HepG2 (cell line): Measurements from ENCODE around the gene TRAF4. TPM values are rescaled to one million over a fixed set of nuclear protein-coding genes. Genes with fewer than 3 reads are reported as not detected.

Experiments
- ATAC-seq: fragments of 200-7000 bp; cut with Tn5 transposase; 3 replicates; pipeline ENCODE4 v1.9.1; 2020; ENCODE audit warnings: mild to moderate bottlenecking, moderate library complexity
- BruUV-seq: library from RNA; stranded (reverse); fragments of 400-500 nt; replicated peaks from 2 replicates; lab custom pipeline; 2021; lab: Mats Ljungman, UMichigan
- CTCF ChIA-PET: fragments of 300-600 bp; formaldehyde crosslinking; extraction: SDS; loops from one replicate; lab custom pipeline; 2021; ENCODE audit warnings: low total read pairs, inconsistent platforms, low intra/inter-chr PET ratio; lab: Yijun Ruan, JAX
- POLR2A ChIA-PET: fragments of 350-600 bp; sonication (Branson Sonifier 250); formaldehyde crosslinking; loops from one replicate; lab custom pipeline; 2020; ENCODE audit warnings: antibody characterized with exemption, inconsistent platforms; lab: Yijun Ruan, JAX
- DNase-seq: peaks from one replicate; pipeline ENCODE4 v3.0.0-alpha.2; 2015; ENCODE audit warnings: low spot score
- FAIRE-seq: peaks from 3 replicates; lab custom pipeline; 2011; peaks lifted over from hg19 to GRCh38; lab: Jason Lieb, UNC
- H2AFZ ChIP-seq: one replicate; pipeline ENCODE4 v1.6.1; 2011; ENCODE audit warnings: low read length, inconsistent platforms
- H3K27ac ChIP-seq: fragments of 300-600 bp; 3 replicates; pipeline ENCODE4 v1.8.0; 2011; ENCODE audit warnings: mixed run types, mild to moderate bottlenecking, mixed read lengths, low read length, inconsistent platforms; ENCODE audit not compliant: insufficient read depth; ENCODE audit errors: extremely low read length
- H3K27me3 ChIP-seq, 2 experiments: fragments of 200-600 bp in 1 of 2; 2 replicates in 1 of 2; 3 replicates in 1 of 2; pipeline versions ENCODE4 v1.6.0 to v1.8.0; 2011; ENCODE audit warnings: low read length in 2 of 2, mild to moderate bottlenecking in 2 of 2, moderate library complexity in 2 of 2, inconsistent platforms in 1 of 2; ENCODE audit not compliant: insufficient read depth in 2 of 2, control insufficient read depth in 1 of 2
- H3K36me3 ChIP-seq, 2 experiments: fragments of 200-600 bp in 1 of 2; replicated peaks in 1 of 2; 2 replicates in 1 of 2; 3 replicates in 1 of 2; pipeline versions ENCODE4 v1.5.1 to v1.8.0; 2011; ENCODE audit warnings: low read length in 2 of 2, inconsistent platforms in 1 of 2; ENCODE audit not compliant: insufficient read depth in 2 of 2, control insufficient read depth in 1 of 2
- H3K4me1 ChIP-seq: 2 replicates; pipeline ENCODE4 v1.5.1; 2012; ENCODE audit warnings: low read length, inconsistent platforms; ENCODE audit not compliant: insufficient read depth
- H3K4me2 ChIP-seq: 2 replicates; pipeline ENCODE4 v1.6.0; 2011; ENCODE audit warnings: low read depth, low read length, inconsistent platforms
- H3K4me3 ChIP-seq, 3 experiments: fragments of 200-600 bp in 1 of 3; sonication (generic), shearing (Covaris generic) in 1 of 3; replicated peaks in 1 of 3; 2 replicates each; pipeline ENCODE4 v1.5.1; 2011 to 2016; ENCODE audit warnings: low read length in 3 of 3, inconsistent platforms in 2 of 3, low read depth in 2 of 3, mild to moderate bottlenecking in 2 of 3, control low read depth in 1 of 3, mixed read lengths in 1 of 3; ENCODE audit not compliant: insufficient read depth in 1 of 3
- H3K79me2 ChIP-seq: one replicate; pipeline ENCODE4 v1.6.1; 2011; ENCODE audit warnings: low read length, inconsistent platforms; ENCODE audit not compliant: insufficient read depth
- H3K9ac ChIP-seq: 2 replicates; pipeline ENCODE4 v1.6.0; 2011; ENCODE audit warnings: mild to moderate bottlenecking, low read depth, low read length, inconsistent platforms; ENCODE audit not compliant: insufficient read depth
- H3K9me3 ChIP-seq: 2 replicates; pipeline ENCODE4 v1.5.1; 2012; ENCODE audit warnings: mild to moderate bottlenecking, low read length
- H4K20me1 ChIP-seq: 2 replicates; pipeline ENCODE4 v1.6.0; 2011; ENCODE audit warnings: inconsistent platforms, mild to moderate bottlenecking, low read length, moderate library complexity; ENCODE audit not compliant: insufficient read depth
- FOXA1 ChIP-seq, 2 experiments: fragments of 450-650 bp in 1 of 2; sonication (generic) in 1 of 2; formaldehyde crosslinking in 1 of 2; IDR thresholded peaks; 2 replicates each; pipeline versions ENCODE4 v1.4.0 to v1.6.1; 2016 to 2020; ENCODE audit warnings: missing genetic modification reagents in 1 of 2
- GATA4 ChIP-seq: sonication (generic); IDR thresholded peaks from 2 replicates; pipeline ENCODE4 v1.6.1; 2016; ENCODE audit warnings: antibody characterized with exemption, low read depth, borderline replicate concordance
- GTF2F1 ChIP-seq: fragments of 150-350 bp; IDR thresholded peaks from 2 replicates; pipeline ENCODE4 v1.6.1; 2014; ENCODE audit warnings: low read length
- HNRNPL ChIP-seq: fragments of 200-400 bp; formaldehyde crosslinking; IDR thresholded peaks from 2 replicates; pipeline ENCODE4 v1.6.1; 2017; ENCODE audit warnings: mild to moderate bottlenecking, low read depth, low read length
- NCOR1 ChIP-seq: fragments of 200-600 bp; sonication (generic); IDR thresholded peaks from 2 replicates; pipeline ENCODE4 v1.7.0; 2017; ENCODE audit warnings: antibody characterized with exemption, low read length, borderline replicate concordance
- RBAK ChIP-seq: sonication (generic); formaldehyde crosslinking; IDR thresholded peaks from 2 replicates; pipeline ENCODE4 v1.5.1; 2020; ENCODE audit warnings: mild to moderate bottlenecking, missing genetic modification reagents
- U2AF1 ChIP-seq: fragments of 200-400 bp; formaldehyde crosslinking; optimal IDR thresholded peaks from 2 replicates; pipeline ENCODE3; 2017; ENCODE audit warnings: mild to moderate bottlenecking, low read depth, low read length
- ZFP36L1 ChIP-seq: sonication (generic); formaldehyde crosslinking; IDR thresholded peaks from 2 replicates; pipeline ENCODE4 v1.8.0; 2022; ENCODE audit warnings: mild to moderate bottlenecking, missing genetic modification reagents, moderate library complexity
- ZNF501 ChIP-seq: sonication (generic); formaldehyde crosslinking; IDR thresholded peaks from 2 replicates; pipeline ENCODE4 v1.5.1; 2020; ENCODE audit warnings: mild to moderate bottlenecking, moderate library complexity, missing genetic modification reagents
- WGBS: methylation state at CpG from one replicate; pipeline ENCODE4 v1.1.6; 2017; ENCODE audit warnings: low lambda C conversion rate; 5-methylcytosine and 5-hydroxymethylcytosine counted together
- in situ Hi-C: cut with HindIII; loops from 2 replicates; pipeline ENCODE4 v1.10.0; 2017; ENCODE audit warnings: low pct_unique_long_range_greater_than_20kb; ENCODE audit not compliant: extremely low pct_ligation_motif_present
- intact Hi-C: fragments of 100-400 bp; cut with micrococcal nuclease; formaldehyde crosslinking; loops from one replicate; pipeline ENCODE4 v1.10.0; 2022; ENCODE audit not compliant: unreplicated experiment
- polyA plus RNA-seq, 8 experiments: library from polyadenylated mRNA; depleted of rRNA in 3 of 8; stranded (reverse) in 7 of 8; unstranded in 1 of 8; fragments of >200 nt; fragmentation: Illumina TruSeq in 4 of 8; extraction: Trizol in 4 of 8; gene quantifications; 2 replicates each; pipeline versions ENCODE4 v1.2.1 to v1.2.3, GENCODE V29; 2011 to 2016; ENCODE audit warnings: low read depth in 4 of 8, missing spikeins in 1 of 8, mixed read lengths in 1 of 8; ENCODE audit not compliant: insufficient read depth in 1 of 8
- total RNA-seq, 5 experiments: library from RNA; depleted of rRNA; stranded (reverse); fragments of >200 nt; fragmentation: Illumina TruSeq; extraction: Trizol; gene quantifications; 2 replicates each; pipeline ENCODE4 v1.2.3, GENCODE V29; 2016; ENCODE audit warnings: low read depth in 1 of 5
- TF ChIP-seq, protein P1 (sequence below): sonication (generic); formaldehyde crosslinking; conservative IDR thresholded peaks from 2 replicates; pipeline ENCODE4 v1.4.0; 2020; ENCODE audit warnings: missing genetic modification reagents
- TF ChIP-seq, protein P2 (sequence below): sonication (generic); formaldehyde crosslinking; IDR thresholded peaks from 2 replicates; pipeline ENCODE4 v1.5.0; 2020; ENCODE audit warnings: mild to moderate bottlenecking, missing genetic modification reagents, borderline replicate concordance
- TF ChIP-seq, protein P3 (sequence below): IDR thresholded peaks from 2 replicates; pipeline ENCODE4 v1.6.1; 2016; ENCODE audit warnings: missing biosample characterization, missing genetic modification reagents, low read depth

Gene TRAF4
- total and polyA plus RNA-seq, 2 of the 13 experiments (the other 11 are each of a cell fraction or from before 2014, with no cell fraction given) = 86.0 to 89.9 TPM

DNA sequence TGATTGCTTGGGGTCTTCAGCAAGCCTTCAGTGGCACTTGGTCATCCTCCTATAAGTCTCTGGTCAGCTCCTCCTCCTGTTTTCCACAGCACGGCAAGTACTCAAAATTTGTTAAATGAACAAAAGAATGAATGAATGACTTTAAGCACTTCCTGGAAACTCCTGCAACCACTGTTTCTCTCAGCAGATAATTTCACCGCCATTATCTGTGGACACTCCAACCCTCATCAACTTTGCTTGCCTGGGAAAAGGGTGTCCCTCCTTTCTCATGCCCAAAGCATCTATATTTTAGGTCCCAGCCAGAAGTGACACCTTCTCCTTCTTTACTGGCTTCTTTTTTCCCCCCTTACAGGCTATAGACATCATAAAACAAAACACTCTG lies 36.5 kb upstream of the TRAF4 start:
- Histone ChIP-seq H3K9me3 (no peaks in the 10 kb centered on the region), H3K27ac (no peak overlapping the region), H3K4me2 (no peak overlapping the region), H3K4me3 (no peak overlapping the region), H3K4me1 (peaks cover 49% of the 10 kb centered on the region), H3K27me3 (no peaks in the 10 kb centered on the region), H3K36me3 (peaks cover 6 to 9% of the 10 kb centered on the region in 2 experiments), H3K79me2 (no peaks in the 10 kb centered on the region), H3K9ac (no peak overlapping the region), H2AFZ (no peak overlapping the region), H4K20me1 (no peaks in the 10 kb centered on the region)
- in situ Hi-C loops (no loop called here), intact Hi-C loops (no loop called here)
- DNase-seq (no peak), ATAC-seq (no peak), FAIRE-seq (no peak)
- 91% methylated on average over 2 of the region's 2 CpGs for WGBS
- ChIA-PET POLR2A (interaction anchor here (10.1 to 10.8 kb wide), 2 partner anchors 8 to 14 kb away, joined by 145 to 220 read pairs; partner anchors contain the start of gene RPL23A), CTCF (no interaction called here)
- BruUV-seq = no TSS peak
- TF ChIP-seq, protein P1, sequence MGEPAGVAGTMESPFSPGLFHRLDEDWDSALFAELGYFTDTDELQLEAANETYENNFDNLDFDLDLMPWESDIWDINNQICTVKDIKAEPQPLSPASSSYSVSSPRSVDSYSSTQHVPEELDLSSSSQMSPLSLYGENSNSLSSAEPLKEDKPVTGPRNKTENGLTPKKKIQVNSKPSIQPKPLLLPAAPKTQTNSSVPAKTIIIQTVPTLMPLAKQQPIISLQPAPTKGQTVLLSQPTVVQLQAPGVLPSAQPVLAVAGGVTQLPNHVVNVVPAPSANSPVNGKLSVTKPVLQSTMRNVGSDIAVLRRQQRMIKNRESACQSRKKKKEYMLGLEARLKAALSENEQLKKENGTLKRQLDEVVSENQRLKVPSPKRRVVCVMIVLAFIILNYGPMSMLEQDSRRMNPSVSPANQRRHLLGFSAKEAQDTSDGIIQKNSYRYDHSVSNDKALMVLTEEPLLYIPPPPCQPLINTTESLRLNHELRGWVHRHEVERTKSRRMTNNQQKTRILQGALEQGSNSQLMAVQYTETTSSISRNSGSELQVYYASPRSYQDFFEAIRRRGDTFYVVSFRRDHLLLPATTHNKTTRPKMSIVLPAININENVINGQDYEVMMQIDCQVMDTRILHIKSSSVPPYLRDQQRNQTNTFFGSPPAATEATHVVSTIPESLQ (CRISPR knock-in tag) = no peak
- no peak for TF ChIP-seq GTF2F1
- TF ChIP-seq FOXA1 (IDR thresholded peaks at IDR 0.05) = no peak
- no peak for TF ChIP-seq FOXA1 (CRISPR knock-in tag; IDR thresholded peaks at IDR 0.05)
- no peak for TF ChIP-seq ZNF501
- TF ChIP-seq, protein P2, sequence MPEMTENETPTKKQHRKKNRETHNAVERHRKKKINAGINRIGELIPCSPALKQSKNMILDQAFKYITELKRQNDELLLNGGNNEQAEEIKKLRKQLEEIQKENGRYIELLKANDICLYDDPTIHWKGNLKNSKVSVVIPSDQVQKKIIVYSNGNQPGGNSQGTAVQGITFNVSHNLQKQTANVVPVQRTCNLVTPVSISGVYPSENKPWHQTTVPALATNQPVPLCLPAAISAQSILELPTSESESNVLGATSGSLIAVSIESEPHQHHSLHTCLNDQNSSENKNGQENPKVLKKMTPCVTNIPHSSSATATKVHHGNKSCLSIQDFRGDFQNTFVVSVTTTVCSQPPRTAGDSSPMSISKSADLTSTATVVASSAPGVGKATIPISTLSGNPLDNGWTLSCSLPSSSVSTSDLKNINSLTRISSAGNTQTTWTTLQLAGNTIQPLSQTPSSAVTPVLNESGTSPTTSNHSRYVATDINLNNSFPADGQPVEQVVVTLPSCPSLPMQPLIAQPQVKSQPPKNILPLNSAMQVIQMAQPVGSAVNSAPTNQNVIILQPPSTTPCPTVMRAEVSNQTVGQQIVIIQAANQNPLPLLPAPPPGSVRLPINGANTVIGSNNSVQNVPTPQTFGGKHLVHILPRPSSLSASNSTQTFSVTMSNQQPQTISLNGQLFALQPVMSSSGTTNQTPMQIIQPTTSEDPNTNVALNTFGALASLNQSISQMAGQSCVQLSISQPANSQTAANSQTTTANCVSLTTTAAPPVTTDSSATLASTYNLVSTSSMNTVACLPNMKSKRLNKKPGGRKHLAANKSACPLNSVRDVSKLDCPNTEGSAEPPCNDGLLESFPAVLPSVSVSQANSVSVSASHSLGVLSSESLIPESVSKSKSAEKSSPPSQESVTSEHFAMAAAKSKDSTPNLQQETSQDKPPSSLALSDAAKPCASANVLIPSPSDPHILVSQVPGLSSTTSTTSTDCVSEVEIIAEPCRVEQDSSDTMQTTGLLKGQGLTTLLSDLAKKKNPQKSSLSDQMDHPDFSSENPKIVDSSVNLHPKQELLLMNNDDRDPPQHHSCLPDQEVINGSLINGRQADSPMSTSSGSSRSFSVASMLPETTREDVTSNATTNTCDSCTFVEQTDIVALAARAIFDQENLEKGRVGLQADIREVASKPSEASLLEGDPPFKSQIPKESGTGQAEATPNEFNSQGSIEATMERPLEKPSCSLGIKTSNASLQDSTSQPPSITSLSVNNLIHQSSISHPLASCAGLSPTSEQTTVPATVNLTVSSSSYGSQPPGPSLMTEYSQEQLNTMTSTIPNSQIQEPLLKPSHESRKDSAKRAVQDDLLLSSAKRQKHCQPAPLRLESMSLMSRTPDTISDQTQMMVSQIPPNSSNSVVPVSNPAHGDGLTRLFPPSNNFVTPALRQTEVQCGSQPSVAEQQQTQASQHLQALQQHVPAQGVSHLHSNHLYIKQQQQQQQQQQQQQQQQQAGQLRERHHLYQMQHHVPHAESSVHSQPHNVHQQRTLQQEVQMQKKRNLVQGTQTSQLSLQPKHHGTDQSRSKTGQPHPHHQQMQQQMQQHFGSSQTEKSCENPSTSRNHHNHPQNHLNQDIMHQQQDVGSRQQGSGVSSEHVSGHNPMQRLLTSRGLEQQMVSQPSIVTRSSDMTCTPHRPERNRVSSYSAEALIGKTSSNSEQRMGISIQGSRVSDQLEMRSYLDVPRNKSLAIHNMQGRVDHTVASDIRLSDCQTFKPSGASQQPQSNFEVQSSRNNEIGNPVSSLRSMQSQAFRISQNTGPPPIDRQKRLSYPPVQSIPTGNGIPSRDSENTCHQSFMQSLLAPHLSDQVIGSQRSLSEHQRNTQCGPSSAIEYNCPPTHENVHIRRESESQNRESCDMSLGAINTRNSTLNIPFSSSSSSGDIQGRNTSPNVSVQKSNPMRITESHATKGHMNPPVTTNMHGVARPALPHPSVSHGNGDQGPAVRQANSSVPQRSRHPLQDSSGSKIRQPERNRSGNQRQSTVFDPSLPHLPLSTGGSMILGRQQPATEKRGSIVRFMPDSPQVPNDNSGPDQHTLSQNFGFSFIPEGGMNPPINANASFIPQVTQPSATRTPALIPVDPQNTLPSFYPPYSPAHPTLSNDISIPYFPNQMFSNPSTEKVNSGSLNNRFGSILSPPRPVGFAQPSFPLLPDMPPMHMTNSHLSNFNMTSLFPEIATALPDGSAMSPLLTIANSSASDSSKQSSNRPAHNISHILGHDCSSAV = no peak
- no peak for TF ChIP-seq GATA4
- TF ChIP-seq ZFP36L1 (CRISPR knock-in tag) = no peak
- no peak for TF ChIP-seq HNRNPL
- TF ChIP-seq, protein P3, sequence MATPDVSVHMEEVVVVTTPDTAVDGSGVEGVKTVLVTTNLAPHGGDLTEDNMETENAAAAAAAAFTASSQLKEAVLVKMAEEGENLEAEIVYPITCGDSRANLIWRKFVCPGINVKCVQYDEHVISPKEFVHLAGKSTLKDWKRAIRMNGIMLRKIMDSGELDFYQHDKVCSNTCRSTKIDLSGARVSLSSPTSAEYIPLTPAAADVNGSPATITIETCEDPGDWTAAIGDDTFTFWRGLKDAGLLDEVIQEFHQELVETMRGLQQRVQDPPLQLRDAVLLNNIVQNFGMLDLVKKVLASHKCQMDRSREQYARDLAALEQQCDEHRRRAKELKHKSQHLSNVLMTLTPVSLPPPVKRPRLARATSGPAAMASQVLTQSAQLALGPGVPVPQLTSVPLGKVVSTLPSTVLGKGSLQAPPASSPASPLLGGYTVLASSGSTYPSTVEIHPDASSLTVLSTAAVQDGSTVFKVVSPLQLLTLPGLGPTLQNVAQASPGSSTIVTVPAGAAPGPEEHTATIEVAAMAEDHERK (CRISPR knock-in tag) = no peak
- TF ChIP-seq U2AF1 = no peak
- TF ChIP-seq RBAK (CRISPR knock-in tag) = no peak
- TF ChIP-seq NCOR1 = no peak
